SK-N-MC (cell line): Measurements from ENCODE around the gene ZNF107.

Experiments
- FOXP2 ChIP-seq: optimal IDR thresholded peaks from 2 replicates; pipeline ENCODE3; 2011; ENCODE audit warnings: mild to moderate bottlenecking, moderate library complexity; ENCODE audit not compliant: insufficient read depth; ENCODE audit errors: extremely low read length, control extremely low read depth
- POLR2AphosphoS5 ChIP-seq: IDR thresholded peaks from 2 replicates; pipeline ENCODE4 v1.6.1; 2012; ENCODE audit warnings: mild to moderate bottlenecking, low read depth, low read length, borderline replicate concordance

DNA sequence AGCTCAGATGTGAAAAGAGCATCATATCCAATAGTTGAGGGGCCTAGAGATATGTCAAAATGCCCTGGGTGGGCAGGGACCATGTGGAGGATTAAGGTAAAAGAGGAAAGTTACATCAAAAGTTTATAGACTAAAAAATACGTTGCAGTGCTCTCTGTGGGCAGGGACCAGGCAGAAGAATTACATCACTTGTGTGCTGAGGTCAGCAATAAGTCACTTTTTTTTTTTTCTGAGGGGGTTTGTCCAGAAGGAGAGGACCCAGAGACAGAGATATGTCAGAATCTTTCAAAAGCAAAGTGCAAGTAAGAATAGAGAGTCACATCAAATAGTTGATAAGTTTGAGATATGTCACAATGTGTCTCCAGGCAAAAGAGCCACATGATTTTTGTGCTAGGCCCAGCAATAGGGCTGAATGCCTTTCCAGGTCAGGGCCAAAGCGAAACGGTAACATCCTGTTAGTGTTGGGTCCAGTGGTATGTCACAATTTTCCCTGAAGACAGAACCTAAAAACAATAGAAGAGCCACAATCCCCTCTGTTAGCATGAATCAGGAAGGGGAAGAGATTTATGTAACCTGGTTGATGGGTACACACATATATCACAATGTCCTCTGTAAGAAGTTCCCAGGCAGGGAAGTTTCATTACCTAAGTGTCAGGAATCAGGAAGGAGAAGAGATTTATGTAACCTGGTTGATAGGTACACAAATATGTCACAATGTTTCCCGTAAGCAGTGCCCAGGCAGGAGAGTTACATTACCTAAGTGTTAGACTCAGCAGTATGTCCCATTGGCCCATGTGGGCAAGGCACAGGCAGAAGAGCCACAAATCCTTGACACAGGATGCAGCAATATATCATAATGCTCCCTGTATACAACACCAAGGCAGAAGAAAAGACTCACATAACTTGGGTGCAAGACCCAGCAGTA, 28.1 kb upstream of the ZNF107 start:
- no peak for TF ChIP-seq POLR2AphosphoS5
- no peak for TF ChIP-seq FOXP2
